HG03520 (cell line): Measurements from ENCODE around the gene ROBO1.

Experiments used
- ATAC-seq: cut with Tn5 transposase; IDR thresholded peaks from one replicate; pipeline ENCODE4 v1.9.1; 2021; ENCODE audit warnings: mild to moderate bottlenecking, moderate library complexity; ENCODE audit not compliant: unreplicated experiment

ROBO1 gene

DNA sequence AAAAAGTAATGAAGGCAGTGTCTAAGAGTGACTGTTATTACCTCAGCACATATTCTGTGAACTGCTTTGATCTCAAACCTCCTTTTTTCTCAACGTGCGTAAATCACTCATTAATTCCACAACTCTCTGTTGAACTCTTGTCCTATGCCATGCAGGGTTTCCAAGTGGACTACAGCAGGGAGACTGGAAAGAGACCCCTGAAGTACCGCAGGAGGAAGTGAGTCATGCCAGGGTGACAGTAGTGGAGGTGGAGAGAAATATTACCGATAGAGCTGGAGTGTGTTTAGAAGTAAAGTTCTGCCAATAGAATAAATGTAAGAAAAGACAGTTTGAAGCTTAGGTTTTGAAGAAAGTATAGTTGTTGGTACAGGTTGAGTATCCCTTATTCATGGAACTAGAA, 908.9 kb downstream of the ROBO1 start:
- ATAC-seq: no peak

GRCh38 chr3:78858174-78858573, 909.6 kb downstream of the ROBO1 start:
- no peak for ATAC-seq

DNA sequence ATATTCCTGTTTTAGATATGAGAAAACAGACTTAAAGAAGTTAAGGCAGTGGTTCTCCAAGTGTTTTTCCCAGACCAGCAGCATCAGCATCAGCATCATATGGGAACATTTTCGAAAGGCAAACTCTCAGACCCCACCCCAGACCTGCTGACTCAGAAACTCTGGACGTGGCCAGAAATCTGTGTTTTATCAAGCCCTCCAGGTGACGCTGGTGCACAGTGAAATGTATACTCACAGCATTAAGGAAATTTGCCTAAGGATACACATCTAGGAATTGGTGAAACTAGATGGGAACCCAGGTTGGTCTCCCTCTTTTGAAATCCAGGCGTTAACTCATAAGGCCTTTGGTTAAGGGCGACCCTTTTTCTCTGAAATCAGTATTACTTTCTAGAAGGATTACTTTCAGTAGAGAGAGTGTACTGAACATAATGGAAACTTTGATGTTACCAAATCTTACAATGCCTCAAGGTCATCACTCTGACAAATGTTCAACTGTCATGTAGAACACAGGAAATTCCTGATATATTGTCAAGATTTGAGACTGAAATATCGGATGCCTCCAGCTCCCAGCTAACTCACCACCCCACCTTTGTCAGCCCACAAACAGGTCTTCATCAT, 910.2 kb downstream of the ROBO1 start:
- ATAC-seq: no peak

DNA sequence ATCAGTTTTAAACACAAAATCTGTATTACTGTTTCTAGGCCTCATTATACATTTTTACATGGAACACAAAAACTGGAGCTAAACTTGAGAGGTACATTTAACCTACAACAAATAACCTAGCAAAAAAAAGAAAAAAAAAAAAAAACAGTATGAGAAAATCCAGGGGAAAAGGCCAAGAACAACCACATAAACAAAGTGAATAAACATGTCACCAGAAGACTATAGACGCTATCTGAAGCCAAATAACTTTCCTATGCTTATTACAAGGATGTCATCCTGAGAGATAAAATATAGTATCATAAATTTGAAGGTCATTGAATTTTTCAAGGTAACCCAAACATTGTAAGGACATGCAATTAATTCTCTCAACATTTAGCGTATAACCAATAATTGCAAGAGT, 911.6 kb downstream of the ROBO1 start:
- no peak for ATAC-seq

DNA sequence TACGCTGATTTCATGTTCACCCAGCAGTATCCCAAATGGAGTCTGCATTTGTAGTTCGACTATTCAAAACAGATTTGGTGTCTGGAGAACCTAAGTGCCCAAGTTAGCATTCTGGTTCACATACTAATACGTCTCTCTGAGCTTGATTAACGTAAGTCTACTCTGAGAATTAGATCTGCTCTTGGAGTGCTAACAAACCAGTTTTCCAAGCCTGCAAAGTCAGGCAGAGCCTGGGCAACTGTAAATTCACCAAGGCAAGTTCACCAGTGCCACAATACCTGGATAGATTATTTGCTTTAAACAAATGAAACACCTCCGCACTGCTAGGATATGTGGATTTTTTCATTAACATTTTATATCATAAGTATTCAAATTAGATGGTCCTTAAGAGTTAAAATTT, 912.6 kb downstream of the ROBO1 start:
- ATAC-seq: no peak

DNA sequence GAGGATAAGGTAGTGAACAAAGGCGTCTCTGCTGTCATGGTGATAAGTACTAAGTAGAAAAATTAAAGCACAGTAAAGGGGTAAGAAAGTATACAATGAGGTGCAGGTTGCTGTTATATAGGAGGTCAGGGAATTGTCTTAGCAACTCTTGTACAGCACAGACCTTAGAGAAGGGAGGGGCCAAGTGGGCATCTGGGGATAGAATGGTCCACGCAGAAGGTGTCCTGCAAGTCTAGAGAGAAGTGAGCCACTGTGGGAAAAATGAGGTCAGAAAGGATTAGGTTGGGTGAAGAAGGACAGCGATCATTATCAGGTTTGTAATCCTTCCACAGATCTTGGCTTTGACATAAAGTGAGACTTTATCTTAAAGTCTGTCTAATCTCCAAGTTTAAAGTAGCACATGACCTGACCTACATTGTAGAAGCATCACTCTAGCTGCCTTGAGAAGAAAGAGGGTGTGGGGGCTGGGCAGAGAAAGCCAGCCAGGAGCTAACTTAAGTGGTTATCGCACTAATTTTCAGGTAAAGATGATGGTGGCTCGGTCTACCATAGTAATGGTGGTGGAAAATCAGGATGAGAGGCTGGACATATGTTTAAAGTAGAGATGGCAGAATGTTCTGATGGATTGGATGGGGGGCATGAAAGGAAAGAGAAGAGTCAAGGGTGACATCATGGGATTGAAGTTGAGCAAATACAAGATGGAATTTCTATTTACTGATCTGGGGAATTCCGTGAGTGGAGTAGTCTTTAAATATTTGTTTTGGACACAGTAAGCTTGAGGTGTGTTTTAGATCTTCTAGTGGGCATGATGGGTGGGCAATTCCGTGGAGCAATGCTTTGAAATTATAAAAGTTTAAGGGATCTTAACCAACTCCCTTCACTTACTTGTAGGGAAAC, 919.2 kb downstream of the ROBO1 start:
- ATAC-seq: no peak

- no peak for ATAC-seq
These were observed 920.2 kb downstream of the ROBO1 start for GRCh38 chr3:78847603-78848002.

DNA sequence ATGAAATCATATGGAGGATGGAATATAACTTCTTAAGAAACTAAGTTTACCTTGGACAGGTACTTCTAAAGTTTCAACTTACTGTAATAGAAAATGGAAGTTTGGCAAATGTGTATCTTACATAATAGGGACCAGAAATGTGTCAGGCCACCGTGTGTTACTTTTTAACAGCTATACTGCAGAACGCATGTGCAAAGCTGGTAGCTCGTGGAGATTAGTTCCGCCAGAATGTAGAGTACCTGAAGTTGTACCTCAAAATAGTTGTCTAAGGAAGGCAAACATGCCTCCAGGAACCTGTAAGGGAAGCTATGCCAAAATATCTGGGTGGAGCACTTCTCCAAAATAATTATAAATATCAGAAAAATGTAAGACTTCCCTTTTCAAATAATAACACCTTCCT, 920.6 kb downstream of the ROBO1 start:
- no peak for ATAC-seq

GRCh38 chr3:78846718-78847117, 921.1 kb downstream of the ROBO1 start:
- no peak for ATAC-seq

- no peak for ATAC-seq
These were observed 922.2 kb downstream of the ROBO1 start for GRCh38 chr3:78845605-78846004.

DNA sequence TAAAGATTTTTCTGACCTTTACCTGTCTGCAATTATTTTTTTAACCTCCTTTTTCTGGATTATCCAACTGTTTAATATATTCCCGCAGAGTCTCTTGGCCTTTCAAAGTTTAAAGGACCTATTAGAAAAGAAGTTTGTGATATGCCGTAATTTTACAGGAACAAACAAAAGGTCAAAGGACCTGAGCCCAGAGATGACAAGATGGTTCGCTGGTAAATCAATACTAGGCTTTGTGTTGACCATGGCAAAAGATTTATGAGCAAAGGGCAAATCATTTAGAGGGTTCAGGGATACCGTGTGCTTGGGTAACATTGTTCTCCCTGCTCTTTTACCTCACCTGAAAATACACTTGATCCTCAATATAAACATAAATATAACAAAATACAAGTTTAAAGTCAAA, 923.5 kb downstream of the ROBO1 start:
- ATAC-seq: no peak

DNA sequence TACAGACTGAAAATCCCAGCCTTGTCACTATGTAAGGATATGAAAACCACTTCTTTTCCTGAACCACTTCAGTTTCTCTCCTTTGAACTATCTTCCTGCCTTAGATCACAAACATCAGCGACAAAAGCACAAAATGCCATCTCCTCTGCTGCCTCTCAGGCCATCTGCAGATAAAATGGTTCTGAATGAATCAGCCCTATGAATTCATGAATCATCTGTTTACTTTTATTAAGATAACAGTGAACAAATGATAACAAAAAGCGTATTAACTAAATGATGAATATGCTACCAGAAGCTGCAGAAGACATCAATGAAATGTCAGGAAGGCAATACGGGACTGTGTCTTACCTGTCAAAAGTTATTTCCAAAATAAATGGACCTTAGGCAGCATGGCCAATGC, 928.1 kb downstream of the ROBO1 start:
- ATAC-seq: no peak

DNA sequence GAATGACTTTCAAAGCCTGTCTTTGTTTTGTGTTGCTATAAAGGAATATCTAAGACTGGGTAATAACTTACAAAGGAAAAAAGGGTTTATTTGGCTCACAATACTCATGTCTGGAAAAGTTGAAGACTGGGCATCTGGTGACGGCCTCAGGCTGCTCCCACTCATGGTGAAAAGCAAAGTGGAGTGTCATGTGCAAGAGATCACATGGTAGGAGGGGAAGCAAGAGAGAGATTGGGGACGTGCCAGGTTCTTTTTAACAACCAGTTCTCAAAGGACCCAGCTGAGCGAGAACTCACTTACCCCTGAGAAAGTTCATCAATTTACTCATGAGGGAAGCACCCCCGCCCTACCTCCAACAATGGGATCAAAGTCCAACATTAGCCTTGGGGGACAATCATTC, 929.4 kb downstream of the ROBO1 start:
- ATAC-seq: no peak

DNA sequence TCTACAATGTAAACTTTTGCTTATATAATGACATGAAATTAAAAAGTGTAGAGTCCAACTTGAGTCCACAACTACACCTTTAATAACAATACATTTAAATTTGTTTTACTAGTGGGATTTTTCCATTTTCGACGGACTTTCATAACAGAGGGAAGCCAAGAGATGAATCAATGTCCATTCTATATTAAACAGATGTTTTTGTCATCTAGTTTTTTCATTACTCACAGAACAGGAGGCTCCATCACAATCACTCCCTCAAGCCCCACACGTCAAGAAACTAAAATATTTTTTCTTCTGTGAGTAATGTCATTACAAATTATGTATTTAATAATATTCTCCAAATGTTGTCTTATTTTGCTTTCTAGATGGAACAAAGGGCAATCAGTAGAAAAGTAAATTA, 932.9 kb downstream of the ROBO1 start:
- ATAC-seq: no peak

GRCh38 chr3:78832785-78833204, 935.0 kb downstream of the ROBO1 start:
- ATAC-seq: no peak

DNA sequence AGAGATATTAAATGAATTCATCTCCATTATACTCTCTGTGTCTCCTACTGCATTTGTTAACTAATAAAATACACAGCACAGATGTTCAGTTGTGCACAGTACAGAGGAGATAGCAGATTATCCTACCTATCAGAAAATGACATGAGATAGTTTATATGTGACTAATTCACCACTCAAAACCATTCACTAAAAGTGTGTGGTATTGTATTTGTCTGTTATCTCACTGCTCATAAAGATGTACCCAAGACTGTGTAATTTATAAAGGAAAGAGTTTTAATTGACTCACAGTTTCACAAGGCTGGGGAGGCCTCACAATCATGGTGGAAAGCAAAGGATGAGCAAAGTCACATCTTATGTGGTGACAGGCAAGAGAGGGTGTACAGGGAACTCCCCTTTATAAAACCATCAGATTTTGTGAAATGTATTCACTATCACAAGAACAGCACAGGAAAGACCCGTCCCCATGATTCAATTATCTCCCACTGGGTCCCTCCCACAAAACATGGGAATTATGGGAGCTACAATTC, 936.3 kb downstream of the ROBO1 start:
- no peak for ATAC-seq

DNA sequence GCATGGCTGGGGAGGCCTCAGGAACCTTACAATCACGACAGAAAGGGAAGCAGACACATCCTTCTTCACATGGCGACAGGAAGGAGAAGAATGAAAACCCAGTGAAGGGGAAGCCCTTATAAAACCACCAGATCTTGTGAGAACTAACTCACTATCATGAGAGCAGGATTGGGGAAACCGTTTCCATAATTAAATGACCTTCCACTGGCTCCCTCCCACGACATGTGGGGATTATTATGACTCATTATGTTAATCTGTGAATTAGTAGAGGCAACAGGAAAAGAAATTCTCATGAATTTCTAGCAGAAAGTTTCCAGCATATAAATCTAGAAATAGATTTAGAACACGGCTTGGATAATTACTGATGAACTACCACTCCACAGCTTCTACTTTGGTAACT, 937.3 kb downstream of the ROBO1 start:
- no peak for ATAC-seq

DNA sequence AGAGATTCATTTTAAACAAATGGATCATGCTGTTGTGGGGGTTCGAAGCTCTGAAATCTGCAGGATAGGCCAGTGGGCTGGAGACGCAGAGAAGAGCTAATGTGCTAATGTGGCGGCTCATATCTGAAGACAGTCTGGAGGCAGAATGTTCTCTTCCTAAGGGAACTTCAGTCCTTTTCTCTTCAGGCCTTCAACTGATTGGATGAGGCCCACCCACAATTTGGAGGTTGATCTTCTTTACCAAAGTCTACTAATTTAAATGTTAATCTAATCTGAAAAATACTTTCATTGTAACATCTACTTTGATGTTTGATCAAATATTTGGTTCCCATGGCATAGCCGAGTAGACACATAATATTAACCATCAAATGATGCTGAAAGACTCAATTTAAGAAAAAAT, 940.2 kb downstream of the ROBO1 start:
- ATAC-seq: no peak

DNA sequence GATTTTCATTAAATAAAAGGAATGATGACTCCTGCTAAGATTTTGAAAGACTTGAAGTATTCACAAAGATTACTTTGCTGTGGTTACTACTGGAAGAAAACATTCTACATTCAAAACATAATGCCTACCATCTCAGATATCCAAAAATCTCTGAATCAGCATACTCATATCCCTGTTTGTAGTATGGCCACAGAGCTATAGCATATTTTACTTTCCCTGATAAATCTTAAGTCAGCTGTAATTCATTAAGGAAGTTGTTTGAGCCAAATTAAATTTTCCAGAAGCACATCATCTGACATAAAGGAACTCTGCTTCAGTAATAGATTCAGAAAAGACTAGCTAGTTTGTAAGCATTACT, 942.0 kb downstream of the ROBO1 start:
- ATAC-seq: no peak

GRCh38 chr3:78825118-78825857, 942.5 kb downstream of the ROBO1 start:
- no peak for ATAC-seq

DNA sequence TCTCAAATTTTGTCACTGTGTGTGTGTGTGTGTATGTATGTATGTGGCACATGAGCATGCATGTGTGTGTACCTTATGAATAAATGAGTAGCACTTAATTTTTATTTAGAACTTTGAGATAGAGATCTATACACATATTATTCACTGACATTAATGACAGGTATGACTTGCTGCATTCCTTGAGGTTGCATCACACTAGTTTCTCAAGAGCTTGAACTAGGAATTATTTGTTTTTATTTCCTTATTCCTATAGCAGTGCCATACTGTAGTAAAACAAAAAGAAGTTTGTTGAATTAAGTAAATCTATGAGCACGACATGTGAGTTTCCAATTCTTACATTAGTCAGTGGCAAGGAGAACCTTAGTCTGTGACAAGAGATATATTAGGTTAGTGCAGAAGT, 943.9 kb downstream of the ROBO1 start:
- no peak for ATAC-seq

DNA sequence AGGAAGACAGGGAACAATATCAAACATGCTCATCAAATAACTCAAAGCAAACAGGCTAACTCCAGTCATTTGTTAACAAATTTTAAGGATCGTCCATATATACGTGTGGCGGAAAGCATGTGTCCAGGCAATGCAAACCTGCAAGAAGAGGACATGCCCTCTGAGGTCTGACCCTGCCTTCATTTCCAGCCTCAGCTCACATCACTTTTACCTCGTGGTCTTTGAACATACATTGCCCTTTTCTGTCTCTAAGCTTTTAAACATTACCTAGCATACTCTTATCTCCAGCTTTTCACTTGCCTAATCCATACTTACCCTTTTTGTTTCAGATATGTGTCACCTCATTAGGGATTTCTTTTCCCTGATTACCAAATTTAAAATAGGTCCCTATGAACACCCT, 944.4 kb downstream of the ROBO1 start:
- no peak for ATAC-seq
